ENCODE data around the gene LIPE. TPM values are rescaled to one million over a fixed set of nuclear protein-coding genes. Genes with fewer than 3 reads are reported as not detected.

The LIPE gene
- polyA plus RNA-seq, 3 donors: 207 to 2,261 (median 448) TPM

GRCh38 chr19:42369433-42370067, 57.6 kb downstream of the LIPE start:
- no peak overlapping the region for H3K27ac ChIP-seq (ENCODE audit: low read depth, low read length)
- WGBS, 3 donors: 93 to 95% (median 93%) methylated on average over 27 of the region's 27 CpGs

DNA sequence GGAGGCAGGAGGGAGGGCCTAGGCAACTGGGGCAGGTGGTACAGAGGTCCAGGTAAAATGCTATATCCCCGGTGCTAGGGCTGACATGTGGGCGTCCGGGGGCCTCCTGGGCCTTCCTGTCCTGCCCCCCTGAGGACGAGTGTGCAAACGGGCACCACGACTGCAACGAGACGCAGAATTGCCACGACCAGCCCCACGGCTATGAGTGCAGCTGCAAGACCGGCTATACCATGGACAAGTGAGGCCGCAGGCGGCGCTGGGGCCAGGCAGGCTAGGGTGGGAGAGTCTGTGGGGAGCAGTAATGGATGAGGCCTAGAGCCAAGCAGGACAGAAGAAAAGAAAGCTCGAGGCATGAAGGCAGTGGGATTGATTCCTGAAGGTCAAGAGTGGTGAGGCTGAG, 58.4 kb downstream of the LIPE start:
- 90 to 94% (median 92%) methylated on average over 15 of the region's 15 CpGs for WGBS, 3 donors
- no peak overlapping the region for H3K27ac ChIP-seq (ENCODE audit: low read depth, low read length)

GRCh38 chr19:42368360-42368759, 58.8 kb downstream of the LIPE start:
- 94 to 97% (median 95%) methylated on average over 11 of the region's 11 CpGs for WGBS, 3 donors
- no peak overlapping the region for H3K27ac ChIP-seq (ENCODE audit: low read depth, low read length)

DNA sequence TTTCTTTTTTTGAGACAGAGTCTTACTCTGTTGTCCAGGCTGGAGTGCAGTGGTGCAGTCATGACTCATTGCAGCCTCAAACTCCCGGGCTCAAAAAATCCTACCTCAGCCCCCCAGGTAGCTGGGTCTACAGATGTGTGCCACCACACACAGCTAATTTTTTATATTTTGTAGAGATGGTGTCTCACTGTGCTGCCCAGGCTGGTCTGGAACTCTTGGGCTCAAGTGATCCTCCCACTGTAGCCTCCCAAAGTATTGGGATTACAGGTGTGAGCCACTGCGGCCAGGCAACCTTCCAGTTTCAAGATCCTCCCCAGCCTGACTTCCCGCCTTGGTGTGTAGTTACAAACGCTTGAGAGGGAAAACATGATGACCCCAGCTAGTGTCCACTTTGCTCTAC, 59.3 kb downstream of the LIPE start:
- no peak overlapping the region for H3K27ac ChIP-seq (ENCODE audit: low read depth, low read length)
- 93 to 98% (median 94%) methylated on average over 4 of the region's 4 CpGs for WGBS, 3 donors

DNA sequence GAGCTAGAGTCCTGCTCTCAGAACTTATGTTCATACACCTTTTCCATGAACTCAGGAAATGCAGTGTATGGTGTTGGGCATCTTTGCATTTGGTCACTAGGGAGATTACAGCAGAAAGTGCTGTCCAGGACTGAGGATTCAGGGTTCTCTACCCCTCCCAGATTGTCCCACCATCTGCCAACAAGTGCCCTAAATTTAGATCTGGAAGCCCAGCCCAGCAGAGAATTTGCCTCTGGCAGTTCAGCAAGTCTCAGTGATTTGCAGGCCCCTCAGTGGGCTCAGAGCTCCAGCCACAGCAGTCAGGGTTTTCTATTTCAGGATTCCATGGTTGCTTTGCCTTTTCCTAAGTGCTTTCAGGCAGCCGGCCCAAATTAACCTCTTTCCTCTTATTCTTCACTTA, 60.5 kb downstream of the LIPE start:
- H3K27ac ChIP-seq (ENCODE audit: low read depth, low read length): no peak overlapping the region
- WGBS, 3 donors: 76 to 79% (median 78%) methylated on average over 1 of the region's 1 CpG

GRCh38 chr19:42363614-42364346, 63.4 kb downstream of the LIPE start:
- WGBS, 3 donors: 85 to 90% (median 88%) methylated on average over 17 of the region's 17 CpGs
- no peak overlapping the region for H3K27ac ChIP-seq (ENCODE audit: low read depth, low read length)

GRCh38 chr19:42362891-42363440, 64.2 kb downstream of the LIPE start:
- H3K27ac ChIP-seq (ENCODE audit: low read depth, low read length): no peak overlapping the region
- 93 to 97% (median 95%) methylated on average over 12 to 13 of the region's 13 CpGs for WGBS, 3 donors

DNA sequence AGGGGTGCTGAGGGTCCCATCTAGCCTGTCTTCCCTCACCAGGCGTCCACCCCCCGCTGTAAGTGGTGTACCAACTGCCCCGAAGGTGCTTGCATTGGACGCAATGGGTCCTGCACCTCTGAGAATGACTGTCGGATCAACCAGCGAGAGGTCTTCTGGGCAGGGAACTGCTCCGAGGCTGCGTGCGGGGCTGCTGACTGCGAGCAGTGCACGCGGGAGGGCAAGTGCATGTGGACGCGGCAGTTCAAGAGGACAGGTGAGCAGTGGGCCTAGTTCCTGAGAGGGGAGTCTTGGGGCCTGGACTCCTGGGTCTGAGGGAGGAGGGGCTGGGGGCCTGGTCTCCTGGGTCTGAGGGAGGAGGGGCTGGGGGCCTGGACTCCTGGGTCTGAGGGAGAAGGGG, 64.8 kb downstream of the LIPE start:
- H3K27ac ChIP-seq (ENCODE audit: low read depth, low read length): no peak overlapping the region
- 94 to 98% (median 95%) methylated on average over 12 to 14 of the region's 14 CpGs for WGBS, 3 donors

- H3K27ac ChIP-seq (ENCODE audit: low read depth, low read length): no peak overlapping the region
- WGBS, 3 donors: 90 to 93% (median 90%) methylated on average over 7 of the region's 7 CpGs
Measured at GRCh38 chr19:42361545-42361910, 65.7 kb downstream of the LIPE start.

DNA sequence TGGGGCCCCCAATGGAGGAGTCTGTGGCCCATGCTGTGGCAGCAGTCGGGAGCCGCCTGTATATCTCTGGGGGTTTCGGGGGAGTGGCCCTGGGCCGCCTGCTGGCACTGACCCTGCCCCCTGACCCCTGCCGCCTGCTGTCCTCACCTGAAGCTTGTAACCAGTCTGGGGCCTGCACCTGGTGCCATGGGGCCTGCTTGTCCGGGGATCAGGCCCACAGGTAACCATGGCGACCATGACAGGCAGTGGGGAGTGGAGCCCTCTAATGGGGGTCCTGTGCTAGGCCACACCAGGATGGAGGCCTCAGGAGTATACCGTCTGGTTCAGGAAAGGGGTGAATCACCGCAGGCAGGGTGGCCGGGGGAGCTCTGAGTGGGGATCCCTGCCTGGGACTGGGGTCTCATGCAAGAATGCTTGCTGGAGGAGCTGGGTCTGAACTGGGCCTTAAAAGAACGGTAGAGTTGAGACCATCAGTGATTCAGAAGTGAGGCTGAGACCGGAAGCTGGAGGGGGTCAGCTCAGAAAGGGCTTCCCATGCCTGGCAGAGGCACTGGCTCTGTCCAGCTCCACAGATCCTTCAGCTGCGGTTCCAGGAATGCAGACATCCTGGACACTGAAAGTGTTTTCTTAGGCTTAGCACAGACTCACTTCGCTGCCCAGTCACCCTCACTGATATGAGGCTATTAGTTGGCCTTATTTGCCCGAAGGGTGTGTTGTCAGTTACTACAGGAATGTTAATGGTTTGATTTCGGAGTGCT, 66.2 kb downstream of the LIPE start:
- H3K27ac ChIP-seq (ENCODE audit: low read depth, low read length): no peak overlapping the region
- WGBS, 3 donors: 84 to 89% (median 86%) methylated on average over 16 of the region's 16 CpGs

GRCh38 chr19:42357290-42357689, 69.9 kb downstream of the LIPE start:
- no peak overlapping the region for H3K27ac ChIP-seq (ENCODE audit: low read depth, low read length)
- WGBS, 3 donors: 89 to 94% (median 92%) methylated on average over 12 of the region's 12 CpGs

DNA sequence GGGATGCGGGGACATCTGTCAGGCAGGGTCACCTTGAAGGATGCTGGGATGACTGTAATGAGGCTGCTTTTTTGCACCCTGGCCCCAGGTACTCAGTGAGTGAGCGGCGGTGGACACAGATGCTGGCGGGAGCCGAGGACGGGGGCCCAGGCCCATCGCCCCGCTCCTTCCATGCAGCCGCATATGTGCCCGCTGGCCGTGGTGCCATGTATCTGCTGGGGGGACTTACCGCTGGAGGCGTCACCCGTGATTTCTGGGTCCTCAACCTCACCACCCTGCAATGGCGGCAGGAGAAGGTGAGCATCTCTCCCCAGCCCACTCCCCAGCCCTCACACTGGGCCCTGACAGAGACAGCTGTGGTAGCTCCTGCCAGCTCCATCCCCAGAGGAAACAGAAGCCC, 70.5 kb downstream of the LIPE start:
- no peak overlapping the region for H3K27ac ChIP-seq (ENCODE audit: low read depth, low read length)
- WGBS, 3 donors: 96 to 99% (median 98%) methylated on average over 15 of the region's 15 CpGs

GRCh38 chr19:42355896-42356295, 71.3 kb downstream of the LIPE start:
- 94 to 97% (median 97%) methylated on average over 12 of the region's 12 CpGs for WGBS, 3 donors
- H3K27ac ChIP-seq (ENCODE audit: low read depth, low read length): no peak overlapping the region

DNA sequence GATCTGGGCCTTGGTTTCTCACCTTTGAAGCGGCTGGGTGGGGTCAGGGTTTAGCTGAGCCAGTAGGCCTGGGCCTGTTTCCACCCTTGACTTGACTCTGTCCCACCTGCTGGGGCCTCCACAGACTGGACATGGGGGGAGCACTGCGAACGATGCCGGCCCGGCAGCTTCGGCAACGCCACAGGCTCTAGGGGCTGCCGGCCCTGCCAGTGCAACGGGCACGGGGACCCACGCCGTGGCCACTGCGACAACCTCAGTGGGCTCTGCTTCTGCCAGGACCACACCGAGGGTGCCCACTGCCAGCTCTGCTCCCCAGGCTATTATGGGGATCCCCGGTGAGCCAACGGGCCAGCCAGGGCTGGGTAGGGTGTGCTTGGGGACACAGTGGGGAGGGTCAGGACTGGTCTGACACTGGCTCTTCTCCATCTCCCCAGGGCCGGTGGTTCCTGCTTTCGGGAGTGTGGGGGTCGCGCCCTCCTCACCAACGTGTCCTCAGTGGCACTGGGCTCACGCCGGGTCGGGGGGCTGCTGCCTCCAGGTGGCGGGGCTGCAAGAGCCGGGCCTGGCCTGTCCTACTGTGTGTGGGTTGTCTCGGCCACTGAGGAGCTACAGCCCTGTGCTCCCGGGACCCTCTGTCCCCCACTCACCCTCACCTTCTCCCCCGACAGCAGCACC, 73.7 kb downstream of the LIPE start:
- H3K27ac ChIP-seq (ENCODE audit: low read depth, low read length): no peak overlapping the region
- 94 to 95% (median 95%) methylated on average over 28 to 29 of the region's 29 CpGs for WGBS, 3 donors

- no peak overlapping the region for H3K27ac ChIP-seq (ENCODE audit: low read depth, low read length)
- 91 to 95% (median 92%) methylated on average over 31 of the region's 31 CpGs for WGBS, 3 donors
Measured at GRCh38 chr19:42352301-42353259, 74.6 kb downstream of the LIPE start.
